SJCRH30 (cell line): Measurements from ENCODE around the gene CEP250. TPM values are rescaled to one million over a fixed set of nuclear protein-coding genes. Genes with fewer than 3 reads are reported as not detected.
"Not testable (repeated sequence)": the region's sequence is repeated elsewhere in the genome, so short reads cannot be mapped to it uniquely, and the experiment has no call there.

ENCODE experiments used
- DNase-seq, 2 experiments: peaks; one replicate each; pipeline ENCODE4 v3.0.0-alpha.2; 2015 to 2020
- H3K27ac ChIP-seq: fragments of 250-450 bp; sonication (Bioruptor Pico); 2 replicates; pipeline ENCODE4 v1.5.1; 2020; ENCODE audit warnings: mild to moderate bottlenecking, moderate library complexity
- H3K27me3 ChIP-seq: fragments of 250-450 bp; sonication (Bioruptor Pico); 2 replicates; pipeline ENCODE4 v1.5.1; 2020; ENCODE audit warnings: mild to moderate bottlenecking, moderate library complexity
- H3K36me3 ChIP-seq: fragments of 250-450 bp; sonication (Bioruptor Pico); 2 replicates; pipeline ENCODE4 v1.5.1; 2020; ENCODE audit warnings: mild to moderate bottlenecking, moderate library complexity
- H3K4me1 ChIP-seq: fragments of 250-450 bp; sonication (Bioruptor Pico); 2 replicates; pipeline ENCODE4 v1.5.1; 2020; ENCODE audit warnings: mild to moderate bottlenecking, moderate library complexity
- H3K4me3 ChIP-seq: fragments of 250-450 bp; sonication (Bioruptor Pico); 2 replicates; pipeline ENCODE4 v1.5.1; 2020; ENCODE audit warnings: mild to moderate bottlenecking, moderate library complexity
- H3K9me3 ChIP-seq: fragments of 250-450 bp; sonication (Bioruptor Pico); replicated peaks from 2 replicates; pipeline ENCODE4 v1.5.1; 2020; ENCODE audit warnings: mild to moderate bottlenecking, moderate library complexity
- total RNA-seq: library from RNA; depleted of rRNA; stranded (reverse); fragments of >200 nt; shearing (Covaris generic); gene quantifications from 2 replicates; pipeline ENCODE4 v1.2.3, GENCODE V29; 2014

Gene CEP250
- total RNA-seq, 1 experiment from 2014 or later: 37.3 TPM

GRCh38 chr20:35542990-35543389, 87.6 kb downstream of the CEP250 start:
- Histone ChIP-seq H3K9me3 (no peaks in the 10 kb centered on the region), H3K4me1 (peaks cover 9% of the 10 kb centered on the region; the same call in 1 of the 2 replicates), H3K27ac (no peak overlapping the region), H3K36me3 (peaks cover 22% of the 10 kb centered on the region), H3K27me3 (no peaks in the 10 kb centered on the region), H3K4me3 (no peak overlapping the region)
- DNase-seq: no peak

- Histone ChIP-seq H3K27me3 (no peaks in the 10 kb centered on the region), H3K4me3 (no peak overlapping the region), H3K27ac (no peak overlapping the region), H3K36me3 (peaks cover 36% of the 10 kb centered on the region), H3K4me1 (peaks cover 9% of the 10 kb centered on the region; the same call in 1 of the 2 replicates), H3K9me3 (no peaks in the 10 kb centered on the region)
- DNase-seq: no peak
Observed at GRCh38 chr20:35544436-35544835, 89.0 kb downstream of the CEP250 start.

GRCh38 chr20:35544941-35545340, 89.5 kb downstream of the CEP250 start:
- DNase-seq, H3K4me3 ChIP-seq, H3K27ac ChIP-seq, H3K4me1 ChIP-seq, H3K27me3 ChIP-seq, H3K9me3 ChIP-seq: not testable (repeated sequence)
- H3K36me3 ChIP-seq: peaks cover 41% of the 10 kb centered on the region

- H3K9me3 ChIP-seq: no peaks in the 10 kb centered on the region
- H3K36me3 ChIP-seq: peaks cover 48% of the 10 kb centered on the region
- H3K27ac ChIP-seq: no peak overlapping the region
- no peaks in the 10 kb centered on the region for H3K27me3 ChIP-seq
- no peak for DNase-seq
- H3K4me1 ChIP-seq: peaks cover 5% of the 10 kb centered on the region; the same call in 1 of the 2 replicates
- H3K4me3 ChIP-seq: no peak overlapping the region
Observed at GRCh38 chr20:35546127-35546526, 90.7 kb downstream of the CEP250 start.

GRCh38 chr20:35547329-35547728, 91.9 kb downstream of the CEP250 start:
- H3K4me3 ChIP-seq: no peak overlapping the region
- 0 out of 2 replicates have a peak, but pooled peaks cover 3% of the 10 kb centered on the region for H3K4me1 ChIP-seq
- DNase-seq: no peak
- peaks cover 59% of the 10 kb centered on the region for H3K36me3 ChIP-seq
- no peaks in the 10 kb centered on the region for H3K9me3 ChIP-seq
- H3K27ac ChIP-seq: no peak overlapping the region
- H3K27me3 ChIP-seq: no peaks in the 10 kb centered on the region

- DNase-seq: peak; percentile 31 to 40
- Histone ChIP-seq H3K36me3 (peaks cover 67% of the 10 kb centered on the region), H3K9me3 (no peaks in the 10 kb centered on the region), H3K27ac (no peak overlapping the region), H3K27me3 (no peaks in the 10 kb centered on the region), H3K4me3 (no peak overlapping the region), H3K4me1 (no peaks in the 10 kb centered on the region)
Observed at GRCh38 chr20:35551503-35551902, 96.1 kb downstream of the CEP250 start.

GRCh38 chr20:35552914-35553313, 97.5 kb downstream of the CEP250 start:
- H3K4me1 ChIP-seq: no peaks in the 10 kb centered on the region
- H3K9me3 ChIP-seq: no peaks in the 10 kb centered on the region
- no peak overlapping the region for H3K4me3 ChIP-seq
- H3K36me3 ChIP-seq: peaks cover 74% of the 10 kb centered on the region
- DNase-seq: no peak
- no peak overlapping the region for H3K27ac ChIP-seq
- no peaks in the 10 kb centered on the region for H3K27me3 ChIP-seq

- H3K27me3 ChIP-seq, H3K4me1 ChIP-seq, H3K27ac ChIP-seq, H3K9me3 ChIP-seq, H3K4me3 ChIP-seq: not testable (repeated sequence)
- H3K36me3 ChIP-seq: peaks cover 52% of the 10 kb centered on the region
- peak in 1 of 2 experiments; percentile 50 for DNase-seq
Observed at GRCh38 chr20:35555461-35555860, 100.1 kb downstream of the CEP250 start.

- H3K36me3 ChIP-seq: peaks cover 49% of the 10 kb centered on the region
- no peaks in the 10 kb centered on the region for H3K27me3 ChIP-seq
- no peaks in the 10 kb centered on the region for H3K4me1 ChIP-seq
- no peak for DNase-seq
- no peak overlapping the region for H3K27ac ChIP-seq
- no peaks in the 10 kb centered on the region for H3K9me3 ChIP-seq
- no peak overlapping the region for H3K4me3 ChIP-seq
Observed at GRCh38 chr20:35555951-35556645, 100.7 kb downstream of the CEP250 start.

- H3K36me3 ChIP-seq: peaks cover 42% of the 10 kb centered on the region
- H3K27ac ChIP-seq: no peak overlapping the region
- no peak overlapping the region for H3K4me3 ChIP-seq
- DNase-seq: no peak
- no peaks in the 10 kb centered on the region for H3K9me3 ChIP-seq
- H3K4me1 ChIP-seq: no peaks in the 10 kb centered on the region
- no peaks in the 10 kb centered on the region for H3K27me3 ChIP-seq
Observed at GRCh38 chr20:35556871-35557270, 101.5 kb downstream of the CEP250 start.

- no peak for DNase-seq
- Histone ChIP-seq H3K4me3 (no peak overlapping the region), H3K27ac (no peak overlapping the region), H3K36me3 (peaks cover 32% of the 10 kb centered on the region), H3K4me1 (no peaks in the 10 kb centered on the region), H3K27me3 (no peaks in the 10 kb centered on the region), H3K9me3 (no peaks in the 10 kb centered on the region)
Observed at GRCh38 chr20:35558451-35558850, 103.1 kb downstream of the CEP250 start.

- H3K27me3 ChIP-seq: no peaks in the 10 kb centered on the region
- no peaks in the 10 kb centered on the region for H3K9me3 ChIP-seq
- no peak overlapping the region for H3K27ac ChIP-seq
- no peak overlapping the region for H3K4me3 ChIP-seq
- DNase-seq: no peak
- H3K4me1 ChIP-seq: no peaks in the 10 kb centered on the region
- peaks cover 28% of the 10 kb centered on the region for H3K36me3 ChIP-seq
Observed at GRCh38 chr20:35559042-35559693, 103.8 kb downstream of the CEP250 start.

- DNase-seq: no peak
- Histone ChIP-seq H3K4me1 (no peaks in the 10 kb centered on the region), H3K4me3 (no peak overlapping the region), H3K27me3 (no peaks in the 10 kb centered on the region), H3K36me3 (peaks cover 26% of the 10 kb centered on the region), H3K27ac (no peak overlapping the region), H3K9me3 (no peaks in the 10 kb centered on the region)
Observed at GRCh38 chr20:35560105-35560511, 104.7 kb downstream of the CEP250 start.

- no peaks in the 10 kb centered on the region for H3K27me3 ChIP-seq
Observed at GRCh38 chr20:35560541-35560940, 105.1 kb downstream of the CEP250 start.

GRCh38 chr20:35561268-35561667, 105.9 kb downstream of the CEP250 start:
- DNase-seq: peak; percentile 63 to 76
- no peak overlapping the region for H3K27ac ChIP-seq

More at GRCh38 chr20:35560541-35560940, 105.1 kb downstream of the CEP250 start:
- no peak overlapping the region for H3K27ac ChIP-seq
- H3K9me3 ChIP-seq: no peaks in the 10 kb centered on the region
- no peak for DNase-seq
- peaks cover 24% of the 10 kb centered on the region for H3K36me3 ChIP-seq
- H3K4me1 ChIP-seq: no peaks in the 10 kb centered on the region
- H3K4me3 ChIP-seq: no peak overlapping the region

More at GRCh38 chr20:35561268-35561667, 105.9 kb downstream of the CEP250 start:
- Histone ChIP-seq H3K36me3 (peaks cover 19% of the 10 kb centered on the region), H3K9me3 (no peaks in the 10 kb centered on the region), H3K27me3 (no peaks in the 10 kb centered on the region), H3K4me1 (no peaks in the 10 kb centered on the region), H3K4me3 (no peak overlapping the region)
